GM19025 (cell line): ENCODE measurements around the gene ENC1.
A peak's percentile ranks its signal among the peaks of the same experiment; 100 is the strongest.
"Not testable (repeated sequence)": the region's sequence is repeated elsewhere in the genome, so short reads cannot be mapped to it uniquely, and the experiment has no call there.

Experiments used
- ATAC-seq: cut with Tn5 transposase; IDR thresholded peaks from one replicate; pipeline ENCODE4 v1.9.1; 2021; ENCODE audit warnings: mild to moderate bottlenecking, low read depth, moderate library complexity; ENCODE audit not compliant: unreplicated experiment

Gene ENC1

GRCh38 chr5:74640450-74640953, at the start of gene ENC1:
Gene ENC1, minus strand, starts transcription at chr5:74640728. Its CDS starts 4,243 bp downstream, at chr5:74636485.
- peak; percentile 69 for ATAC-seq

DNA sequence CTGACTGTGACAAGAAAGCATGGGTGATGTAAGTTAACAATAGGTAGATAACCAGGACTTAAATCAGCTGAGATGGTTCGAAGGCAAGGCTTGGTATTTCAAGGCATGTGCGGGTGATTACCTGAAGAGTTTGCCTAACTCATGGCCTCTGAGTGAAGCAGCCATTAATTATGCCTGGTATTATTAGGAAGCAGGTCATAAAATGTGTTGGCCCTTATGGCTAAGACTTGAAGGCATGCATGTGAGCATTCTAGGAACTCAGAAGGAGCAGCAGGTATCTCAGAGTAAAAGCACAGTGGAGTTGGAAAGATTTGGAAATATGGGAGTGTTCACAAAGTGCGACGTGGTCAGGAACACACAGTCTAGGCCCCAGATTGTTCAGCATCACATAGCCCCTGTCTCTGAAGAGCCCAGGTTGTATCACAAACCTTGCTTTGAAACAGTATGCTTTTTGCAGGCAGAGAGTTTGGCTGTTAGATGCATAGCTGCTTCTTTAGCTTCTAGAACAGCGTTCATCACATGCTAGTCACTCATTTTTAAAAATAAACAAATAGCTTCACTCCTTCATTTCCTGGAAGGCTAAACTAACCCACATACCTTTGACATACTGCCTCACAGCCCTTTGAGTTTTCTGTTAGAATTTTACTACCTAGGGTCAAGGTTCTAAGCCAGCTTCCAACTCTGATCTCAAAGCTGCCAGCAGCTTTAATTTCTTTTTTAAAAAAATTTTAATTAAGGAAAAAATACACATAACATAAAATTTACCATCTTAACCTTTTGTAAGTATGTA, 46.6 kb upstream of the ENC1 start:
- ATAC-seq, result no peak

DNA sequence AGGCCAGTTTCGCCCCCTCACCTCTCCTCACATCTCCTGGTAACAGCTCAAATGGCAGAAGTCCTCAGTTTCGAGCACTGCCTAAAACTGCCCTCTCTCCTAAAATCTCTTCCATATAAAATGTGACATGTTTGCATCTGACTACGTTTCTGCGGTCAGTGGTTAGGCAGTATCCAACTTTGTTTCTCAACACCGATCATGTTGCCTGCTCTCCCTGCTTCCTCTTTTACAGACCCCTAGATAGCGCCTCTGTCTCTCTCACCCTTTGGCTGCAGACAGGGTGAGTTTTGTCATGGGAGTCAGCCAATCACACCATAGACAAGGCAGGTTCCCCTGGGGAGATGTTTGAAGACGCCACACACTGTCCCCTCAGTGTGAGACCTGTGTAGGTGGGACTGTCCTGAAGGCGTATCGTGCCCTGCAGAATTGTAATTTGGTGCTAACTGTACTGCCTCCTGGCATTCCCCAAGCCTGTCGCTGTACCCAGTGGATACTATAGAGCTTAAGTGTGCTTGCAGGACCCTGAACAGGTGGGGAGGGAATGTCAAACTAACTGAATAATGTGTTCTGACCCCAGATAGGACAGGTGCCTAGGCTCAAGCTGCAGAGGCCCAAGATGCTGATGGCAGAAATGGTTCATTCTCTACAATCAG, 45.6 kb upstream of the ENC1 start:
- ATAC-seq, result peak; percentile 33

DNA sequence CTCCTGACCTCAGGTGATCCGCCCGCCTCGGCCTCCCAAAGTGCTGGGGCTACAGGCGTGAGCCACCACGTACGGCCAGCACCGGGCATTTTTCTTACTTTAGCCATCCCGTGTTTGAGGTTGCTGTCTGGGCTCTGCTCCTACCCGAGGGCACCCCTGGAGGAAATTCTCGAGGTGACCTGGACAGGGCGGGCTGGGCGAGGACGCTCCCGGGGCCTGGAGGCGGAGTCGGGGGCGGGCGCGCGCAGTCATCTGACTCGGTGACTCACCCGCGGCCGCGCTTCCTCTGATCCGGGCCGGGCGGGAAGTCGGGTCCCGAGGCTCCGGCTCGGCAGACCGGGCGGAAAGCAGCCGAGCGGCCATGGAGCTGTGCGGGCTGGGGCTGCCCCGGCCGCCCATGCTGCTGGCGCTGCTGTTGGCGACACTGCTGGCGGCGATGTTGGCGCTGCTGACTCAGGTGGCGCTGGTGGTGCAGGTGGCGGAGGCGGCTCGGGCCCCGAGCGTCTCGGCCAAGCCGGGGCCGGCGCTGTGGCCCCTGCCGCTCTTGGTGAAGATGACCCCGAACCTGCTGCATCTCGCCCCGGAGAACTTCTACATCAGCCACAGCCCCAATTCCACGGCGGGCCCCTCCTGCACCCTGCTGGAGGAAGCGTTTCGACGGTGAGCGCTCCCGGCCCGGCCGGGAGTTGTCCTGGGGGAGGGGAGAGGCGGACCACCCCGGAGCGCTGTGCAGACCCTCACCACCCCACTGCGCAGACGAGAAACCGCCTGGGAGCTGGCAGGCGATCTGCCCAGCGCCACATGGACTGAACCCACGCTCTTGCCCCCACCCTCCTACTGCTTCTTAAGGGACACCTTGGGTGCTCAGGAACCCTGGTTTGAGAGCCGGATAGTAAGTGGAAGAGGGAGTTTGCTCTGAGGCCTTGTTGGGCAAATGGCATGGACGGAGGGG, 44.6 kb upstream of the ENC1 start, which contains the start of gene HEXB:
HEXB (plus strand) TSS at position 334 of the 952 bp plus-strand sequence; CDS start at position 362, 28 bp downstream.
- peak; percentile 76 for ATAC-seq

- no peak for ATAC-seq
These were observed 39.4 kb upstream of the ENC1 start for GRCh38 chr5:74679966-74680365.

GRCh38 chr5:74679300-74679699, 38.8 kb upstream of the ENC1 start:
- ATAC-seq, result not testable (repeated sequence)

DNA sequence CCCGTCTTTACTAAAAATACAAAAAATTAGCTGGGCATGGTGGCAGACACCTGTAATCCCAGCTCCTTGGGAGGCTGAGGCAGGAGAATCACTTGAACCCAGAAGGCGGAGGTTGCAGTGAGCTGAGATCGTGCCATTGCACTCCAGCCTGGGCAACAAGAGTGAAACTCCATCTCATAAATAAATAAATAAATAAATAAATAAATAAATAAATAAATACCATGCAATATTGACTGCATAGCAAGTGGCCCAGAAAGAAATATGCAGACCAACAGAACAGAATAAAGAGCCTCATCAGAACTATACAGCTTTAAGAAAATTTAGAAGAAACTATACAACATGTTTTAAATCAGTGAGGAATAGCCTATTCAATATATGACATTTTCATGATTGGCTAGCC, 37.6 kb upstream of the ENC1 start:
- not testable (repeated sequence) for ATAC-seq

DNA sequence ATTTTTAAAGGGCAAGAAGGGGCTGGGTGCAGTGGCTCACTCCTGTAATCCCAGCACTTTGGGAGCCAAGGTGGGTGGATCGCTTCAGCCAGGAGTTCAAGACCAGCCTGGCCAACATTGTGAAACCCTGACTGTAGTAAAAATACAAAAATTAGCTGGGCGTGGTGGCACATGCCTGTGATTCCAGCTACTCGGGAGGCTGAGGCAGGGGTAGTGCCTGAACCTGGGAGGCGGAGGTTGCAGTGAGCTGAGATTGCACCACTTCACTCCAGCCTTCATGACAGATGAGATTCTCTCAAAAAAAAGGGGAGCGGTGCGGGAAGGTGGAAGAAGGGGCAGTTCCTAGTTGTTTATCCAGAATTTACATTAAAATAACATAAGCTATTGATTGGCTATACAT, 35.9 kb upstream of the ENC1 start:
- not testable (repeated sequence) for ATAC-seq

GRCh38 chr5:74673011-74673790, 32.7 kb upstream of the ENC1 start:
- no peak for ATAC-seq

GRCh38 chr5:74672215-74672877, 31.8 kb upstream of the ENC1 start:
- no peak for ATAC-seq

DNA sequence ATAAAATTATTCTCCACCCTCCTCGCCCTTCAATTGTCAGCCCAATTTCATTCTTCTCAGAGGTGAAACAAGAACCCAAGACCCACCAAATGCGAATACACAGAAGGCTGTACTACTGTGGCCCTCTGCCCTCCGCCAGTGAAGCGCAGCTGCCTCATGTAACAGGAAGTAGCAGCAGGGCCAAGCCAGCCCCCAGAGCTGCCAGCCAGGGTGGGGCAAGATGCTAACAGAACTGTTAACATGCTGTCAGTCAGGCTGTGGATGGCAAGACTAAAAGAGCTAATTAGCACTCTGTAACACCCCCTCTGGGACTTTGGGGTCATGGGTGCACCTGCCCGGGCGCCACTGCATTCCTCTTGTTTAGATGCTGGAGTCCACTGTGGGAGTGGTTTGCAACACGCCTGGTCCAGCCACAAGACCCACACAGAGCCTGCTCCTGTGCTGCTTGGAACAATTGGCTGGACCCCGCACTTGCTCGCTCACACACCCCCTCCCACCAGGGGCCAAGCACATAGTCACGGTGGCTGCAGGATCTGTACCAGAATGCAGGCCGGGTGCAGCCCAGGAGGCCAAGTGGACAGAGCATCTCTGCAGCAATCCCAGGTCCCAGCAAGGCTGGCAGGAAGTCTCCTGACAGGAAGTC, 30.0 kb upstream of the ENC1 start:
- no peak for ATAC-seq

DNA sequence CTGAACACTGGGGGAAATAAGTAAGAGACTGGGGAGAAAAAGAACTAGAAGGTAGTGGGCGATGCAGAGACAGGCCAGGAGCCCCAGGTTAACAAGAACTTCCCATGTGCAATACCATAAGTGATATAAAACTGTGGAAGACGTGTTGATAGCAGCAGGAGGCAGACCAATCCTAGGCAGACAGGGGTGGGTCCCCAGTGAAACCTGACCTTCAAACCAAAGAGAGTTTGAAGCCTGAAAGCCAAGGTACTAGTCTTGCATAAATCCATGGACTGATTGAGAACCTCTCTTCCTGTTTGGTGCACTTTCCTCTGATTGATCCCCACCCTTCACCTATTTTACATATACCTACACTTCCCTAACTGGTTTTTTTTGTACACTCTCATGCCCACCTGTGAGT, 29.3 kb upstream of the ENC1 start:
- no peak for ATAC-seq

DNA sequence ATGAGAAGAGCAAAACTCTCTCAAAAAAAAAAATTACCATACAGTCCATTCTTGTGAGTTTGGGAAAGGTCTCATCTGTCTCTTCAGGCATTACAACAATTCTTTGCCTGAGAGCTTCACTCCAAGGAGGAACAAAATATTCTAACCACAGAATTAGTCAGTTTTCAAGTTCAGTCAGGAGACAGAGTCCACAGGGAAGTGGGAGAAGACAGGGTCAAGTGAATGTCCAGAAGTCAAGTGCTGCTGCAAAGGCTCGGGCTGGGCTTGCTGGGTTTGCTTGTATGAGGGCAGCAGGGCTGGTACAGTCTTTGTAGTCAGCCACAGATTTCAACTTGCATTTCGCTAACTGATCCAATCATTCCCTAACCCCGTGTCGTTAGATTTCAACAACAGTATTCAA, 26.9 kb upstream of the ENC1 start:
- no peak for ATAC-seq

DNA sequence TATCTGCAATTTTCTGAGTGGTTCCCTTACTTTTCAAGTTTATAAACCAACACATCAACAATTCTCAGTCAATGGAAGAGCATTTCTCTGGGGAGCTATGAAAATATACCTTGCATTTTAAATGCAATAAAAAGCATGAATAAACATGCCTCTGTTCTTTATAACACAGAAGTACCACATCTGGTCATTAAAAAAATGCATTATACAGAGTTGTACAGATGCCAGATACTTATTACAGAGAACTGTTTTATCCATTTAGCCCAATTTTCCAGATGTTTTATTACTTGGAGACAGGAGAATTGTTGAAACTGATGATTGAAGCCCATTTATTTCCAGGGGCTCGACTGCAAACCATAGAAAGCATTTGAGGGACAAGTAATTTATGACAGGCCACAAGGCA, 25.3 kb upstream of the ENC1 start:
- no peak for ATAC-seq

GRCh38 chr5:74665273-74665672, 24.7 kb upstream of the ENC1 start:
- no peak for ATAC-seq

DNA sequence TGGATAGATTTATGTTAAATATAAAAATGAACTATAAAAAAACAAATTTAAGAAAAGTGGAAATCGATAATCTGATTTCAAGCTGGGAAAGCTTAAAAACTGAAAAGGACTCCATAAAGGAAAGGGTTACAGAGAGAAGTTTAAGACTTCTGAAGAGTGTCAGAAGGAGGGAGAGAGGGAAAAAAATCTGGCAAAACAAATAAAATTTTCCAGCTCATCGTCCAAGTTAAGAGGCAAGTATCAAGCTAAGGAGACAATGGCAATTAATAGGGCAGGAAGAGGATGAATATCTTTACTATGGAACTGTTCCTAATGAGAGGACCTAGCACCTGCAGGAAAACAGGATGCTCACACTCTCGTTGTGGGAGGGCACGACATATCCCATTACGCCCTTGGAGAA, 24.0 kb upstream of the ENC1 start:
- no peak for ATAC-seq

GRCh38 chr5:74660873-74661272, 20.3 kb upstream of the ENC1 start:
- no peak for ATAC-seq

- no peak for ATAC-seq
These were observed 19.6 kb upstream of the ENC1 start for GRCh38 chr5:74660140-74660539.

DNA sequence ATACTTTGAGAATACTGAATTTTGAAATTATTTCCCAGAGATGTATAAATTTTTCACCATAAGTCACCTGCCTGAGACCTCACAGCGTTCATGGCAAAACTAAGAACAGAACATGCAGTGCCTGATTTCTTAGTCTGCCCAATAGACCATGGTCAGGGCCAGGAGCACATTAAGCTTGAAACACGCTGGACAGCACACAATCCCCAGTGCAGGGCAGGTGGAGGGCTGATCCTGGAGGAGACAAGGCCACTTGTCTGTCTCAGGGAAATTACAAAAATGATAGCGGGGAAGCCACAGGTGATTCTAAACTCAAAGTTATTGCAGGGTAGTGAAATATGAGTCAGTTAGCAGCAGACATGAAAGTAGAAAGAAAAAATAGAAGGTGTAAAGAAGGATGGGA, 18.6 kb upstream of the ENC1 start:
- no peak for ATAC-seq
